Ovary (tissue), 9 donors: ENCODE measurements around the gene TOMM6. TPM values are rescaled to one million over a fixed set of nuclear protein-coding genes. Genes with fewer than 3 reads are reported as not detected.

Experiments used
- DNase-seq, 5 donors: peaks; one replicate each; pipeline ENCODE4 v3.0.0-alpha.2; 2019 to 2020
- H3K27ac ChIP-seq, 2 donors: fragments of 200-600 bp; one replicate each; pipeline versions ENCODE4 v1.5.1 to v1.8.0; 2019 to 2022
- H3K27me3 ChIP-seq: fragments of 200-600 bp; one replicate; pipeline ENCODE4 v1.8.0; 2022
- H3K36me3 ChIP-seq: fragments of 200-600 bp; sonication (generic); one replicate; pipeline ENCODE4 v1.5.1; 2019
- H3K4me1 ChIP-seq: one replicate; pipeline ENCODE4 v1.8.1; 2013; ENCODE audit warnings: mild to moderate bottlenecking, moderate library complexity; ENCODE audit not compliant: insufficient read depth
- H3K4me3 ChIP-seq: fragments of 200-600 bp; sonication (generic); one replicate; pipeline ENCODE4 v1.5.1; 2017
- H3K9me3 ChIP-seq, 2 donors: fragments of 200-600 bp in 1 of 2; sonication (generic) in 1 of 2; one replicate each; pipeline versions ENCODE4 v1.5.1 to v1.8.1; 2013 to 2019; ENCODE audit warnings: mild to moderate bottlenecking in 1 of 2, moderate library complexity in 1 of 2
- EP300 ChIP-seq: sonication (generic); formaldehyde crosslinking; IDR thresholded peaks from one replicate; pipeline ENCODE4 v1.6.1; 2017; ENCODE audit warnings: antibody characterized with exemption
- POLR2A ChIP-seq: fragments of 450-650 bp; IDR thresholded peaks from one replicate; pipeline ENCODE4 v1.6.1; 2017; ENCODE audit warnings: antibody characterized with exemption, mild to moderate bottlenecking, moderate library complexity
- WGBS, 3 donors: extraction: QIAGEN DNeasy Blood & Tissue Kit in 1 of 3; methylation state at CpG; one replicate each; pipeline versions ENCODE4 v1.1.5 to v1.1.7; 2013 to 2017; 5-methylcytosine and 5-hydroxymethylcytosine counted together
- intact Hi-C, 4 donors: fragments of 100-400 bp; cut with DNase I; formaldehyde crosslinking; loops; one replicate each; pipeline versions ENCODE4 v1.11.0 to v1.15.1; 2022 to 2023
- polyA plus RNA-seq, 2 donors: library from polyadenylated mRNA; stranded (reverse); fragments of 200-250 nt in 1 of 2; fragments of 350-450 nt in 1 of 2; fragmentation: Illumina TruSeq in 1 of 2; extraction: RNeasy Lipid Tissue Mini Kit (QIAGEN cat#74804) in 1 of 2; gene quantifications; one replicate each; pipeline ENCODE4 v1.2.3, GENCODE V29; 2013 to 2014
- total RNA-seq, 7 donors: library from RNA; depleted of rRNA in 2 of 7; stranded (reverse); fragments of >200 nt in 2 of 7; fragmentation: NEBNext Ultra II Directional in 3 of 7; extraction: Animal tissue kit (Norgen Biotek cat#: 25700) in 3 of 7; gene quantifications; one replicate each; pipeline versions ENCODE4 v1.1.0 to v1.2.4, GENCODE V29; 2016 to 2023
- TF ChIP-seq, protein P1 (sequence below), 3 donors: fragments of 450-650 bp in 2 of 3; fragments of 200-600 bp in 1 of 3; IDR thresholded peaks; one replicate each; pipeline versions ENCODE4 v1.5.1 to v1.8.0; 2016 to 2022; ENCODE audit warnings: antibody characterized with exemption in 3 of 3, mild to moderate bottlenecking in 1 of 3
- donor health status: DM: no; HTN: no; CAD: no; lungs with moderate emphysema.
- donor health status: DM: no; HTN: no; CAD: no.
- donor health status: Bipolar disorder and iron deficiency.
- donor health status: DM: yes; HTN: yes; CAD: no.
- donor health status: DM: no; HTN: no; CAD: no.
- donor health status: DM: yes; HTN: yes; CAD: no.

Gene TOMM6
- total and polyA plus RNA-seq, 9 donors, result 105 to 244 (median 153) TPM

DNA sequence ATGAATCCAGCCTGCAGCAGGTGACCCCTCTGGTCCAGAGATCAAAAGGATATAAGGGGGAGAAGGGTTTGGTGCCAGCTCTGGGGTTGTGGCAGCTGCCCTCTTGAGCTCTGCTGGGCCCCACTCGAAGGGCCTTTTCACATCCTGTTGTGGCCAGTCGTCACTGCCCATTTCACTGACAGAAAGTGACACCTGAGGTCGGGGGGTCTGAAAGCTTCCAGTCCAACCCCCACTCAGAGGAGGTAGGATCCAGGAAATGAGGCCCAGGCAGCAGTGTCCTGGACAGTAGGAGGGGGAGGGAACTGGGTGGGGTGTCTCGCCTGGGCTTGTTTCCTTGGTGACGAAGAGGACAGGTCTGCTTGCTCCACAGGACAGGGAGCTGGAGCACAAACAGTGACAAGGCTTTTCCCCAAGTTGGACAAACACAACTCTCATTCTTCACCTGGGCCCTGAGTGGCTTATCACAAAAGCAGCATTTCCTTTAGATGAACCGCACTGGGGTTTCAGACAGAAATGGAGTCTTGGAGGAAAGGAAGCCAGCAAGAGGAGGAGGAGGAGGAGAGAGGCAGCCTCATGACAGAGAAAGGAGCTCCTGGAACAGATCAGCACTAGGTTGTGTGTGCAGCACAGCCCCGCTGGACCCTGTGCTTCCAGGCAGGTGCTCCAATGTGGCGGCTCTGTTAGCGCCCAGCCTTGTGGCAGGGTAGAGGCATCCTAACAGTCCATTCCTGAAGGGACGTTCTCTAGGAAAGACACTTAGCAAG is 18.8 kb upstream of the TOMM6 start:
- intact Hi-C loops, result no loop called here
- 75 to 78% (median 77%) methylated on average over 10 of the region's 10 CpGs for WGBS, 3 donors
- Histone ChIP-seq H3K4me1 (no peaks in the 10 kb centered on the region), H3K27ac (no peak overlapping the region), H3K4me3 (no peak overlapping the region), H3K27me3 (no peaks in the 10 kb centered on the region), H3K9me3 (no peaks in the 10 kb centered on the region), H3K36me3 (no peaks in the 10 kb centered on the region)
- no peak for DNase-seq
- TF ChIP-seq POLR2A (no peak), EP300 (no peak)
- TF ChIP-seq, protein P1, sequence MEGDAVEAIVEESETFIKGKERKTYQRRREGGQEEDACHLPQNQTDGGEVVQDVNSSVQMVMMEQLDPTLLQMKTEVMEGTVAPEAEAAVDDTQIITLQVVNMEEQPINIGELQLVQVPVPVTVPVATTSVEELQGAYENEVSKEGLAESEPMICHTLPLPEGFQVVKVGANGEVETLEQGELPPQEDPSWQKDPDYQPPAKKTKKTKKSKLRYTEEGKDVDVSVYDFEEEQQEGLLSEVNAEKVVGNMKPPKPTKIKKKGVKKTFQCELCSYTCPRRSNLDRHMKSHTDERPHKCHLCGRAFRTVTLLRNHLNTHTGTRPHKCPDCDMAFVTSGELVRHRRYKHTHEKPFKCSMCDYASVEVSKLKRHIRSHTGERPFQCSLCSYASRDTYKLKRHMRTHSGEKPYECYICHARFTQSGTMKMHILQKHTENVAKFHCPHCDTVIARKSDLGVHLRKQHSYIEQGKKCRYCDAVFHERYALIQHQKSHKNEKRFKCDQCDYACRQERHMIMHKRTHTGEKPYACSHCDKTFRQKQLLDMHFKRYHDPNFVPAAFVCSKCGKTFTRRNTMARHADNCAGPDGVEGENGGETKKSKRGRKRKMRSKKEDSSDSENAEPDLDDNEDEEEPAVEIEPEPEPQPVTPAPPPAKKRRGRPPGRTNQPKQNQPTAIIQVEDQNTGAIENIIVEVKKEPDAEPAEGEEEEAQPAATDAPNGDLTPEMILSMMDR (IDR thresholded peaks at IDR 0.05), result no peak

DNA sequence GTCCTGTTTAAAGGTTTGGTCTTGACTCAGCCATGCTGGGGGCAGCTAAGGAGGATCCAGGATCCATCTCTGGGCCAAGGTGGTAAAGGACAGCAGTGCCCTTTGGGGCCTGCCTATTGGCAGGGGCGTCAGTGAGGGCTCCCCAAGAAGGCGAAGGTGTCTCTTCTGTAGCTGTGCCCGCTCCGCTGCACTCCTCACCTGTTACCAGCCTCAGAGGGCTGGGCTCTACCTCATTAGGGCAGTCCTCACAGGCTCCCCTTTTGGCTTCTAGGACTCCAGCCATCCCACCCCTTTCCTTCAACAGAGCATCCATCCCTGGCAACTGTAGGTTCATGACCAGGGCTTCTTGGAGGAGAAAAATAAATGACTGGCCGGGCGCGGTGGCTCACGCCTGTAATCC is 18.1 kb upstream of the TOMM6 start:
- intact Hi-C loops, result no loop called here
- Histone ChIP-seq H3K27me3 (no peaks in the 10 kb centered on the region), H3K4me3 (no peak overlapping the region), H3K9me3 (no peaks in the 10 kb centered on the region), H3K27ac (no peak overlapping the region), H3K4me1 (no peaks in the 10 kb centered on the region), H3K36me3 (no peaks in the 10 kb centered on the region)
- WGBS, 3 donors, result 95 to 97% (median 97%) methylated on average over 8 of the region's 8 CpGs
- peak in 1 of 5 donors; percentile 13 for DNase-seq
- TF ChIP-seq, protein P1 (IDR thresholded peaks at IDR 0.05), result no peak
- no peak for TF ChIP-seq POLR2A
- no peak for TF ChIP-seq EP300

DNA sequence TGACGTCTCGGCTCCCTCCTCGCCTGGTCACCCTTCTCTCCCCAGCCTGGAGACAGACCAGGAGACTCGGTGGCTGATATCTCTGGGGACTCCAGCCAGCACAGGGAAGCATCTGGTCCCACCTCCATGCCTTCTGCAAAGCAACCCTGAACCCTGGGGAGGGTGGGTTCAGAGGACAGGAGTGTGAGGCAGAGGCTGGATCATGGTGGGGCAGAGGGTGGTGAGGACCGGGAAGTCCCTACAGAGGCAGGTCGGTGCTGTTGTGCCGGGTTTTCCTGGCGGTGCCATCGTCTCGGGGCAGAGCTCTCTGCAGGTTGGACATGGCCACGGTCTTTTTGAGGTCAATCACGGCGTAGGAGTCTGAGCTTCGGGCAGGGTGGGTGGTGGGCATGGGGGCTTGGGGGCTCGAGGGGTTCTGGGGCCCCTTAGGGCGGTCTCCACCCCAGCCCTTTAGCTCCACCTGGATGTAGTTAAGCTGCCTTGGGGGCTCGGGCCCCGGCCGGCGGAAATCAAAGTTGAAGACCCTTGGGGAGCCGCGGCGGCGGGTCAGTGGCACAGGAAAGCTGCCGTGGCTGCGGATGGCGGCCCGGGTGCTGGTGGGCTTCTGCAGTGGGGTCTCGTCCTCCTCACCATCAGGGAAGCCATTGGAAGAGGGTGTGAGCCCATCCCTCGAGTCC is 17.0 kb upstream of the TOMM6 start:
- Histone ChIP-seq H3K36me3 (no peaks in the 10 kb centered on the region), H3K4me3 (no peak overlapping the region)
- 89 to 90% (median 89%) methylated on average over 29 to 30 of the region's 30 CpGs for WGBS, 3 donors

DNA sequence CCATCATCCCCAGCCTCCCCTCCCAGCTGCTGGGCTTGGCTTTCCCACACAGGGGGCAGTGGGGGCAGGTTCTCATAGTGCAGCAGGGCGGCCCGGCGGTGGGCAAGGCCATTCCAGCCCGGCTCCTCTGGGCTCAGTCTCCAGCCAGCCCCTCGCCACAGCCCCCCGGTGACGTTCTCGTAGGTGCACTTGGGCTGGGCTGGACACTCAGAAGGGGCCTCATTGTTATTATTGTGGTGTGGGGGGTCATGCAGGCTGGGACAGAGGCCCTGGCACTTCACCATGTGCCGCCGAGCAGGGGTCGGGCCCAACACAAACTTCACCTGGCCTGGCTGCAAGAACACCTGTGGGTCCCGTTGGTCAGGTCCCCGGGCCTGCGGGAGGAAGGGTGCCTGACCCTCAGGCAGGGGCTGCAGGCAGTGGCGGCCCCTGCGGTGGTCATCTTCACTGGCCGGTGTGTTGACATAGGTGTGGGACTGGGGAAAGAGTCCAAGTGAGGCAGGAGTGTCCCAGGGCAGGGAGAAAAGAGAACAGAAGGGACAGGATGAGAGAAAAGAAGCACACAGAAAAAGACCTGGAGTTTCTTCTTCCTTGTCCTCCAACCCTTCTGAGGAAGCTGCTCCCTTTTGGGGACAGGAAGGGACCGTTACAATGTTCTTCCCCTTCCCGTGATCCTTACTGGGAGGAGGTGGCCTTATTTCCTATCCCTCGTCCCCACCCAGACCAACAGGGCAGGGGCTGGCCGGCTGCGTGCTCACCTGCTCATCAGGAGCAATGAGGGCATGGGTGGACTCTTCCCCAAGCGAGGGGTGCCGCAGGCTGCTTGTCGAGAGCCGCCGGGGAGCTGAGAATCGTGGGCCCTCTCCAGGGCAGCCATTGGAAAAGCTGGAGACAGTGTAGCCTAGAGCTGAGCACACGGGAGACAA is 16.2 kb upstream of the TOMM6 start:
- no peak overlapping the region for H3K27ac ChIP-seq
- intact Hi-C loops, result no loop called here
- no peak for TF ChIP-seq EP300
- no peak for TF ChIP-seq POLR2A
- TF ChIP-seq, protein P1 (IDR thresholded peaks at IDR 0.05), result no peak
- H3K4me1 ChIP-seq, result no peaks in the 10 kb centered on the region
- no peaks in the 10 kb centered on the region for H3K27me3 ChIP-seq
- WGBS, 3 donors, result 87 to 91% (median 87%) methylated on average over 29 of the region's 29 CpGs
- no peaks in the 10 kb centered on the region for H3K36me3 ChIP-seq
- no peak for DNase-seq
- H3K4me3 ChIP-seq, result no peak overlapping the region
- H3K9me3 ChIP-seq, result no peaks in the 10 kb centered on the region

More for the DNA sequence above, 17.0 kb upstream of the TOMM6 start:
- intact Hi-C loops, result no loop called here
- no peak for DNase-seq
- Histone ChIP-seq H3K9me3 (no peaks in the 10 kb centered on the region), H3K4me1 (no peaks in the 10 kb centered on the region), H3K27me3 (no peaks in the 10 kb centered on the region), H3K27ac (no peak overlapping the region)
- TF ChIP-seq EP300 (no peak), POLR2A (no peak)
- TF ChIP-seq, protein P1 (IDR thresholded peaks at IDR 0.05), result no peak
